ENCODE results near the gene C7. TPM values are rescaled to one million over a fixed set of nuclear protein-coding genes. Genes with fewer than 3 reads are reported as not detected.

The C7 gene
- total and polyA plus RNA-seq, 2 of the 13 experiments (the other 11 are each of a cell fraction or from before 2014, with no cell fraction given) = 1.7 to 3.5 TPM

DNA sequence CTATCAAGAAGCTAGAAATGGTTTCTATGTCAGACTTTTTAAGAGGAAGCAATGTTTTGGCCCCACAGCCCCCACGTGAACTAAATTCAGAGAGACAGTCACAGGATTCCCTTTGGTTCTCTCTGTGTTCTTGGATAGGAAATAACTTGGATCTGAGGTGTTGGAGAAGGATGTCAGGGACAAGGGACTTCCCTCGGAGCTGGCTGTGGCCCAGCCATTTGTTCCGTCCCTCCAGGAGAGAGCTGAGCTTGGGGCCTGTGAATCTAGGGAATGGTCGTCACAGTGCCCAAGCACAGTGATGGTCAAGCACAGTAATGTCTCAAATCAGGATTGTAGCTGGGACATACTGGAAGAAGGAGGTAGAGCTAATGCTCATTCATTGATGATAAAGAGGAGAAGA, 2.0 kb downstream of the C7 start:
- Histone ChIP-seq H3K79me2 (ENCODE audit: insufficient read depth, low read length) (no peaks in the 10 kb centered on the region), H2AFZ (ENCODE audit: low read length) (no peak overlapping the region), H3K4me1 (ENCODE audit: insufficient read depth, low read length) (peaks cover 26% of the 10 kb centered on the region), H3K4me3 (replicated peaks in 1 of 3; ENCODE audit: insufficient read depth in 1 of 3, low read depth in 2 of 3, low read length in 3 of 3) (no peak overlapping the region), H3K9ac (ENCODE audit: insufficient read depth, low read depth, low read length) (no peak overlapping the region), H3K9me3 (ENCODE audit: low read length) (no peaks in the 10 kb centered on the region), H3K27me3 (ENCODE audit: control insufficient read depth in 1 of 2, insufficient read depth in 2 of 2, low read length in 2 of 2) (no peaks in the 10 kb centered on the region; a peak in 1 of 5 replicates), H3K36me3 (replicated peaks in 1 of 2; ENCODE audit: control insufficient read depth in 1 of 2, insufficient read depth in 2 of 2, low read length in 2 of 2) (no peaks in the 10 kb centered on the region), H3K4me2 (ENCODE audit: low read depth, low read length) (no peak overlapping the region), H3K27ac (ENCODE audit: extremely low read length, insufficient read depth, low read length) (no peak overlapping the region), H4K20me1 (ENCODE audit: insufficient read depth, low read length) (no peaks in the 10 kb centered on the region)
- TF ChIP-seq TBX2 (CRISPR knock-in tag; IDR thresholded peaks at IDR 0.05; ENCODE audit: borderline replicate concordance) (no peak), ZNF556 (CRISPR knock-in tag; IDR thresholded peaks at IDR 0.05; ENCODE audit: borderline replicate concordance) (no peak)
- no peak for ATAC-seq
- POLR2A ChIA-PET = no interaction called here
- CTCF ChIA-PET (ENCODE audit: low intra/inter-chr PET ratio, low total read pairs) = no interaction called here
- DNase-seq (ENCODE audit: low spot score) = no peak
- WGBS (ENCODE audit: low lambda C conversion rate) = 50% methylated on average over 4 of the region's 4 CpGs
- BruUV-seq (replicated peaks) = no TSS peak
- in situ Hi-C loops (cut with HindIII; ENCODE audit: extremely low pct_ligation_motif_present, low pct_unique_long_range_greater_than_20kb) = no loop called here
- FAIRE-seq = no peak
- intact Hi-C loops (cut with micrococcal nuclease; ENCODE audit: unreplicated experiment) = no loop called here

DNA sequence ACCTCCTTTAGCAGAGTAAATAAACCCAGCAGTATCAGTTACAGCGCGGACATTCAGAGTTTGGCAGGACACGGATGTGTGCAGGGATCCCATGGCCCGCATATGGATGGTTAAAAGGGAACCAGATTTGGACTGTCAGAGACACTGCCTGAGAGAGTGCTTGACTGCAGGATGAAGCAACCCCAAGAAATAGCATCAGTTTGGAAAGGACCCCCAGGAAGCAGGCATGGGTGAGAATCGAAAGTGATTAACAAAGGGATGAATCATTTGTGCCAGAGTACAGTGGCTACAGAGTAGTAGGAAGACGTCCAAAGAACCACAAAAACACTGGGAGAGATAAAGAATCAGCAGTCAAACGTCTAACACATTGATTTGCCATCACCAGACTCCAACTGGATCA, 5.5 kb downstream of the C7 start:
- no peak overlapping the region for H2AFZ ChIP-seq (ENCODE audit: low read length)
- WGBS (ENCODE audit: low lambda C conversion rate) = 52% methylated on average over 7 of the region's 7 CpGs
- no peak overlapping the region; a peak in 1 of 6 replicates for H3K4me3 ChIP-seq (replicated peaks in 1 of 3; ENCODE audit: insufficient read depth in 1 of 3, low read depth in 2 of 3, low read length in 3 of 3)
- POLR2A ChIA-PET = no interaction called here
- peak overlapping the region; percentile 24 for H3K4me2 ChIP-seq (ENCODE audit: low read depth, low read length)
- no peak for DNase-seq (ENCODE audit: low spot score)
- no peak for FAIRE-seq
- no peak overlapping the region for H3K27ac ChIP-seq (ENCODE audit: extremely low read length, insufficient read depth, low read length)
- H3K9ac ChIP-seq (ENCODE audit: insufficient read depth, low read depth, low read length) = no peak overlapping the region
- H4K20me1 ChIP-seq (ENCODE audit: insufficient read depth, low read length) = no peaks in the 10 kb centered on the region
- no peak for ATAC-seq
- intact Hi-C loops (cut with micrococcal nuclease; ENCODE audit: unreplicated experiment) = no loop called here
- in situ Hi-C loops (cut with HindIII; ENCODE audit: extremely low pct_ligation_motif_present, low pct_unique_long_range_greater_than_20kb) = no loop called here
- H3K4me1 ChIP-seq (ENCODE audit: insufficient read depth, low read length) = peaks cover 6% of the 10 kb centered on the region
- H3K36me3 ChIP-seq (replicated peaks in 1 of 2; ENCODE audit: control insufficient read depth in 1 of 2, insufficient read depth in 2 of 2, low read length in 2 of 2) = no peaks in the 10 kb centered on the region
- CTCF ChIA-PET (ENCODE audit: low intra/inter-chr PET ratio, low total read pairs) = no interaction called here
- no peaks in the 10 kb centered on the region for H3K9me3 ChIP-seq (ENCODE audit: low read length)
- no TSS peak for BruUV-seq (replicated peaks)
- H3K27me3 ChIP-seq (ENCODE audit: control insufficient read depth in 1 of 2, insufficient read depth in 2 of 2, low read length in 2 of 2) = no peaks in the 10 kb centered on the region; a peak in 1 of 5 replicates
- no peaks in the 10 kb centered on the region for H3K79me2 ChIP-seq (ENCODE audit: insufficient read depth, low read length)
- TF ChIP-seq WIZ (CRISPR knock-in tag; IDR thresholded peaks at IDR 0.05) (no peak), SOX6 (IDR thresholded peaks at IDR 0.05) (no peak), SOX6 (CRISPR knock-in tag; IDR thresholded peaks at IDR 0.05) (no peak), HDAC6 (IDR thresholded peaks at IDR 0.05; ENCODE audit: low read depth, low read length) (no peak), ESRRA (CRISPR knock-in tag; IDR thresholded peaks at IDR 0.05; ENCODE audit: low read depth) (no peak)
- TF ChIP-seq, protein P1, sequence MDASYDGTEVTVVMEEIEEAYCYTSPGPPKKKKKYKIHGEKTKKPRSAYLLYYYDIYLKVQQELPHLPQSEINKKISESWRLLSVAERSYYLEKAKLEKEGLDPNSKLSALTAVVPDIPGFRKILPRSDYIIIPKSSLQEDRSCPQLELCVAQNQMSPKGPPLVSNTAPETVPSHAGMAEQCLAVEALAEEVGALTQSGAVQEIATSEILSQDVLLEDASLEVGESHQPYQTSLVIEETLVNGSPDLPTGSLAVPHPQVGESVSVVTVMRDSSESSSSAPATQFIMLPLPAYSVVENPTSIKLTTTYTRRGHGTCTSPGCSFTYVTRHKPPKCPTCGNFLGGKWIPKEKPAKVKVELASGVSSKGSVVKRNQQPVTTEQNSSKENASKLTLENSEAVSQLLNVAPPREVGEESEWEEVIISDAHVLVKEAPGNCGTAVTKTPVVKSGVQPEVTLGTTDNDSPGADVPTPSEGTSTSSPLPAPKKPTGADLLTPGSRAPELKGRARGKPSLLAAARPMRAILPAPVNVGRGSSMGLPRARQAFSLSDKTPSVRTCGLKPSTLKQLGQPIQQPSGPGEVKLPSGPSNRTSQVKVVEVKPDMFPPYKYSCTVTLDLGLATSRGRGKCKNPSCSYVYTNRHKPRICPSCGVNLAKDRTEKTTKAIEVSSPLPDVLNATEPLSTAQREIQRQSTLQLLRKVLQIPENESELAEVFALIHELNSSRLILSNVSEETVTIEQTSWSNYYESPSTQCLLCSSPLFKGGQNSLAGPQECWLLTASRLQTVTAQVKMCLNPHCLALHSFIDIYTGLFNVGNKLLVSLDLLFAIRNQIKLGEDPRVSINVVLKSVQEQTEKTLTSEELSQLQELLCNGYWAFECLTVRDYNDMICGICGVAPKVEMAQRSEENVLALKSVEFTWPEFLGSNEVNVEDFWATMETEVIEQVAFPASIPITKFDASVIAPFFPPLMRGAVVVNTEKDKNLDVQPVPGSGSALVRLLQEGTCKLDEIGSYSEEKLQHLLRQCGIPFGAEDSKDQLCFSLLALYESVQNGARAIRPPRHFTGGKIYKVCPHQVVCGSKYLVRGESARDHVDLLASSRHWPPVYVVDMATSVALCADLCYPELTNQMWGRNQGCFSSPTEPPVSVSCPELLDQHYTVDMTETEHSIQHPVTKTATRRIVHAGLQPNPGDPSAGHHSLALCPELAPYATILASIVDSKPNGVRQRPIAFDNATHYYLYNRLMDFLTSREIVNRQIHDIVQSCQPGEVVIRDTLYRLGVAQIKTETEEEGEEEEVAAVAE (CRISPR knock-in tag; IDR thresholded peaks at IDR 0.05; ENCODE audit: borderline replicate concordance) = no peak
- TF ChIP-seq, protein P2, sequence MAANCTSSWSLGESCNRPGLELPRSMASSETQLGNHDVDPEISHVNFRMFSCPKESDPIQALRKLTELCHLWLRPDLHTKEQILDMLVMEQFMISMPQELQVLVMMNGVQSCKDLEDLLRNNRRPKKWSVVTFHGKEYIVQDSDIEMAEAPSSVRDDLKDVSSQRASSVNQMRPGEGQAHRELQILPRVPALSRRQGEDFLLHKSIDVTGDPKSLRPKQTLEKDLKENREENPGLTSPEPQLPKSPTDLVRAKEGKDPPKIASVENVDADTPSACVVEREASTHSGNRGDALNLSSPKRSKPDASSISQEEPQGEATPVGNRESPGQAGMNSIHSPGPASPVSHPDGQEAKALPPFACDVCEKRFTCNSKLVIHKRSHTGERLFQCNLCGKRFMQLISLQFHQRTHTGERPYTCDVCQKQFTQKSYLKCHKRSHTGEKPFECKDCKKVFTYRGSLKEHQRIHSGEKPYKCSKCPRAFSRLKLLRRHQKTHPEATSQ (CRISPR knock-in tag; IDR thresholded peaks at IDR 0.05; ENCODE audit: borderline replicate concordance) = no peak
